Neural cell (in vitro differentiated cells): Measurements from ENCODE around the gene LRRC74B. TPM values are rescaled to one million over a fixed set of nuclear protein-coding genes. Genes with fewer than 3 reads are reported as not detected.

ENCODE experiments used
- H2AFZ ChIP-seq: fragments of 200-600, 300-800 bp; sonication (generic), shearing (Covaris generic); 2 replicates; pipeline ENCODE4 v1.6.0; 2014; ENCODE audit warnings: low read depth, mild to moderate bottlenecking, antibody characterized with exemption, low read length, moderate library complexity
- H3F3A ChIP-seq: fragments of 200-600 bp; shearing (Covaris generic); 2 replicates; pipeline ENCODE4 v1.6.1; 2016; ENCODE audit warnings: mild to moderate bottlenecking, moderate library complexity, mixed read lengths, antibody characterized with exemption, low read length; ENCODE audit not compliant: insufficient read depth, poor library complexity, severe bottlenecking
- H3K27ac ChIP-seq: fragments of 200-600, 300-800 bp; sonication (generic), shearing (Covaris generic); 2 replicates; pipeline ENCODE4 v1.5.1; 2014; ENCODE audit warnings: mild to moderate bottlenecking, low read length, moderate library complexity
- H3K27me3 ChIP-seq: fragments of 300-800, 200-600 bp; sonication (generic), shearing (Covaris generic); 2 replicates; pipeline ENCODE4 v1.6.0; 2014; ENCODE audit warnings: mild to moderate bottlenecking, low read depth, low read length, moderate library complexity; ENCODE audit not compliant: insufficient read depth
- H3K36me3 ChIP-seq: fragments of 300-800, 200-600 bp; sonication (generic), shearing (Covaris generic); 2 replicates; pipeline ENCODE4 v1.5.1; 2014; ENCODE audit warnings: mild to moderate bottlenecking, antibody characterized with exemption, low read length, moderate library complexity; ENCODE audit not compliant: insufficient read depth
- H3K4me2 ChIP-seq: fragments of 300-800, 200-600 bp; sonication (generic), shearing (Covaris generic); 2 replicates; pipeline ENCODE4 v1.6.0; 2014; ENCODE audit warnings: mild to moderate bottlenecking, low read length
- H3K4me3 ChIP-seq: fragments of 300-800, 200-600 bp; sonication (generic), shearing (Covaris generic); 2 replicates; pipeline ENCODE4 v1.5.1; 2014; ENCODE audit warnings: mild to moderate bottlenecking, low read length, moderate library complexity
- H3K79me2 ChIP-seq: fragments of 200-600 bp; shearing (Covaris generic); replicated peaks from 2 replicates; pipeline ENCODE4 v1.6.0; 2014; ENCODE audit warnings: mild to moderate bottlenecking, low read length, moderate library complexity; ENCODE audit not compliant: insufficient read depth
- H3K9ac ChIP-seq: fragments of 300-800, 200-600 bp; sonication (generic), shearing (Covaris generic); 2 replicates; pipeline ENCODE4 v1.6.1; 2016; ENCODE audit warnings: mild to moderate bottlenecking, low read length, mixed read lengths
- H3K9me2 ChIP-seq: fragments of 200-600 bp; shearing (Covaris generic); 2 replicates; pipeline ENCODE4 v1.6.1; 2016; ENCODE audit warnings: mild to moderate bottlenecking, low read length, mixed read lengths; ENCODE audit not compliant: insufficient read depth
- H3K9me3 ChIP-seq: fragments of 200-600, 300-800 bp; sonication (generic), shearing (Covaris generic); 2 replicates; pipeline ENCODE4 v1.6.1; 2016; ENCODE audit warnings: mild to moderate bottlenecking, mixed run types, low read length, moderate library complexity, mixed read lengths
- H4K20me1 ChIP-seq: fragments of 200-600 bp; shearing (Covaris generic); 2 replicates; pipeline ENCODE4 v1.6.1; 2016; ENCODE audit warnings: mild to moderate bottlenecking, mixed run types; ENCODE audit not compliant: insufficient read depth
- EP300 ChIP-seq: fragments of 450-650 bp; conservative IDR thresholded peaks from 2 replicates; pipeline ENCODE4 v1.6.1; 2014; ENCODE audit warnings: antibody characterized with exemption, mild to moderate bottlenecking, moderate library complexity; ENCODE audit not compliant: poor library complexity, severe bottlenecking
- EZH2 ChIP-seq: fragments of 200-600, 300-800 bp; shearing (Covaris generic), sonication (generic); IDR thresholded peaks from 2 replicates; pipeline ENCODE4 v1.6.1; 2014; ENCODE audit warnings: antibody characterized with exemption, low read length, borderline replicate concordance, mild to moderate bottlenecking; ENCODE audit not compliant: insufficient read depth, poor library complexity, severe bottlenecking
- MXI1 ChIP-seq: fragments of 450-650 bp; conservative IDR thresholded peaks from 2 replicates; pipeline ENCODE4 v1.6.1; 2014; ENCODE audit warnings: antibody characterized with exemption, mild to moderate bottlenecking; ENCODE audit not compliant: poor library complexity, severe bottlenecking
- POLR2AphosphoS5 ChIP-seq: IDR thresholded peaks from 2 replicates; pipeline ENCODE4 v1.6.1; 2012
- RAD21 ChIP-seq: fragments of 450-650 bp; conservative IDR thresholded peaks from 2 replicates; pipeline ENCODE4 v1.6.1; 2014; ENCODE audit warnings: antibody characterized with exemption, mild to moderate bottlenecking, moderate library complexity
- SMC3 ChIP-seq: fragments of 450-650 bp; conservative IDR thresholded peaks from 2 replicates; pipeline ENCODE4 v1.6.1; 2014; ENCODE audit warnings: antibody characterized with exemption, mild to moderate bottlenecking, moderate library complexity; ENCODE audit not compliant: poor library complexity
- TAF1 ChIP-seq: IDR thresholded peaks from 2 replicates; pipeline ENCODE4 v1.6.1; 2012; ENCODE audit warnings: low read depth
- polyA plus RNA-seq: library from polyadenylated mRNA; depleted of rRNA; stranded (reverse); fragments of >200 nt; gene quantifications from 2 replicates; pipeline ENCODE4 v1.2.3, GENCODE V29; 2014
- TF ChIP-seq, protein P1 (sequence below): IDR thresholded peaks from 2 replicates; pipeline ENCODE4 v1.6.1; 2012; ENCODE audit warnings: borderline replicate concordance
- TF ChIP-seq, protein P2 (sequence below): fragments of 450-650 bp; IDR thresholded peaks from 2 replicates; pipeline ENCODE4 v1.5.1; 2014; ENCODE audit warnings: antibody characterized with exemption, mild to moderate bottlenecking, moderate library complexity; ENCODE audit not compliant: poor library complexity, severe bottlenecking

The LRRC74B gene
- polyA plus RNA-seq, 1 donor from 2014 or later: not detected

GRCh38 chr22:21075516-21076138 lies 29.9 kb downstream of the LRRC74B start:
- Histone ChIP-seq H3K9me3 (no peaks in the 10 kb centered on the region), H2AFZ (no peak overlapping the region), H3K9ac (no peak overlapping the region), H4K20me1 (no peaks in the 10 kb centered on the region), H3K36me3 (no peaks in the 10 kb centered on the region), H3F3A (no peaks in the 10 kb centered on the region), H3K79me2 (no peaks in the 10 kb centered on the region), H3K4me3 (no peak overlapping the region), H3K4me2 (no peak overlapping the region), H3K27ac (no peak overlapping the region), H3K9me2 (no peaks in the 10 kb centered on the region), H3K27me3 (no peaks in the 10 kb centered on the region)
- TF ChIP-seq MXI1 (no peak), POLR2AphosphoS5 (no peak), EP300 (no peak), TAF1 (no peak), RAD21 (no peak), SMC3 (no peak), EZH2 (no peak)
- TF ChIP-seq, protein P1, sequence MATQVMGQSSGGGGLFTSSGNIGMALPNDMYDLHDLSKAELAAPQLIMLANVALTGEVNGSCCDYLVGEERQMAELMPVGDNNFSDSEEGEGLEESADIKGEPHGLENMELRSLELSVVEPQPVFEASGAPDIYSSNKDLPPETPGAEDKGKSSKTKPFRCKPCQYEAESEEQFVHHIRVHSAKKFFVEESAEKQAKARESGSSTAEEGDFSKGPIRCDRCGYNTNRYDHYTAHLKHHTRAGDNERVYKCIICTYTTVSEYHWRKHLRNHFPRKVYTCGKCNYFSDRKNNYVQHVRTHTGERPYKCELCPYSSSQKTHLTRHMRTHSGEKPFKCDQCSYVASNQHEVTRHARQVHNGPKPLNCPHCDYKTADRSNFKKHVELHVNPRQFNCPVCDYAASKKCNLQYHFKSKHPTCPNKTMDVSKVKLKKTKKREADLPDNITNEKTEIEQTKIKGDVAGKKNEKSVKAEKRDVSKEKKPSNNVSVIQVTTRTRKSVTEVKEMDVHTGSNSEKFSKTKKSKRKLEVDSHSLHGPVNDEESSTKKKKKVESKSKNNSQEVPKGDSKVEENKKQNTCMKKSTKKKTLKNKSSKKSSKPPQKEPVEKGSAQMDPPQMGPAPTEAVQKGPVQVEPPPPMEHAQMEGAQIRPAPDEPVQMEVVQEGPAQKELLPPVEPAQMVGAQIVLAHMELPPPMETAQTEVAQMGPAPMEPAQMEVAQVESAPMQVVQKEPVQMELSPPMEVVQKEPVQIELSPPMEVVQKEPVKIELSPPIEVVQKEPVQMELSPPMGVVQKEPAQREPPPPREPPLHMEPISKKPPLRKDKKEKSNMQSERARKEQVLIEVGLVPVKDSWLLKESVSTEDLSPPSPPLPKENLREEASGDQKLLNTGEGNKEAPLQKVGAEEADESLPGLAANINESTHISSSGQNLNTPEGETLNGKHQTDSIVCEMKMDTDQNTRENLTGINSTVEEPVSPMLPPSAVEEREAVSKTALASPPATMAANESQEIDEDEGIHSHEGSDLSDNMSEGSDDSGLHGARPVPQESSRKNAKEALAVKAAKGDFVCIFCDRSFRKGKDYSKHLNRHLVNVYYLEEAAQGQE: no peak
- TF ChIP-seq, protein P2, sequence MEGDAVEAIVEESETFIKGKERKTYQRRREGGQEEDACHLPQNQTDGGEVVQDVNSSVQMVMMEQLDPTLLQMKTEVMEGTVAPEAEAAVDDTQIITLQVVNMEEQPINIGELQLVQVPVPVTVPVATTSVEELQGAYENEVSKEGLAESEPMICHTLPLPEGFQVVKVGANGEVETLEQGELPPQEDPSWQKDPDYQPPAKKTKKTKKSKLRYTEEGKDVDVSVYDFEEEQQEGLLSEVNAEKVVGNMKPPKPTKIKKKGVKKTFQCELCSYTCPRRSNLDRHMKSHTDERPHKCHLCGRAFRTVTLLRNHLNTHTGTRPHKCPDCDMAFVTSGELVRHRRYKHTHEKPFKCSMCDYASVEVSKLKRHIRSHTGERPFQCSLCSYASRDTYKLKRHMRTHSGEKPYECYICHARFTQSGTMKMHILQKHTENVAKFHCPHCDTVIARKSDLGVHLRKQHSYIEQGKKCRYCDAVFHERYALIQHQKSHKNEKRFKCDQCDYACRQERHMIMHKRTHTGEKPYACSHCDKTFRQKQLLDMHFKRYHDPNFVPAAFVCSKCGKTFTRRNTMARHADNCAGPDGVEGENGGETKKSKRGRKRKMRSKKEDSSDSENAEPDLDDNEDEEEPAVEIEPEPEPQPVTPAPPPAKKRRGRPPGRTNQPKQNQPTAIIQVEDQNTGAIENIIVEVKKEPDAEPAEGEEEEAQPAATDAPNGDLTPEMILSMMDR: no peak

DNA sequence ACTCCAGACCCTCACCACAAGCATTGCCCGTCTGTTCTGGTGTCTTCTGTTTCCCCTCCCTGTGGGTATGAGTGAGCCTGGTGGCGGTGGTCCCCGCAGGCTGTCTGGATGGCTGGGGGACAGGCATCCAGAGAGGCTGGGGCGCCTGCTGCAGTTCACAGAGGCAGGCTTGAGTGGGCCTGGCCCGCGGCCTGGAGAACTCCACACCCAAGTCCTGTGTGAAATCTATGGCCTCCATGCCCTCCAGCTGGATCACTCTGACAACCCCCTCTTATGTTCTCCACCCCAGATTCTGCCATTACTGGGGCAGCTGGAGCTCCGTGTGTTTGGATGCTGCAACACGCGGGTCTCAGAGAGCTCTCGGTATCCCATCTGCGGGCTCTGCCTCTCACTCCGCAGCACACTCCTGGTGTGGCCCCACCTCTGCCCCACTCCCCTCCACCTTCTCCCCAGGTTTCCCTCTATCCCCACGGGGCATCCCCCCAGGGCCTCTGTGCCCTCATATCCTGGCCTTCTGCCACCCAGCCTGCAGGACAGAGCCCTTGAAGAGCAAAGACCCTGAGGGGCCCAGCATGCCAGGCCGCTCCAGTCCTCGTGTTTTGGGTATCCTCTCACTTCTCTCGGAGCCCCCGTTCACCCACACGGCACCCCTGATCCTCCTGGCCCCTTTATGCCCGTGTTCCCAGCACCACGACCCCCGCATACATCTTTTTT lies 31.3 kb downstream of the LRRC74B start:
- no peak overlapping the region for H3K9ac ChIP-seq
- H3K27me3 ChIP-seq: no peaks in the 10 kb centered on the region
- no peak overlapping the region for H3K4me3 ChIP-seq
- TF ChIP-seq POLR2AphosphoS5: no peak
- TF ChIP-seq EZH2: no peak
- TF ChIP-seq SMC3: no peak
- TF ChIP-seq RAD21: no peak
- no peak for TF ChIP-seq EP300
- no peak for TF ChIP-seq MXI1
- TF ChIP-seq, protein P1: no peak
- no peak for TF ChIP-seq TAF1
- TF ChIP-seq, protein P2: no peak
- no peaks in the 10 kb centered on the region for H3K36me3 ChIP-seq
- no peak overlapping the region for H3K4me2 ChIP-seq
- H3K9me3 ChIP-seq: no peaks in the 10 kb centered on the region
- H3K27ac ChIP-seq: no peak overlapping the region
- H3K9me2 ChIP-seq: no peaks in the 10 kb centered on the region
- no peak overlapping the region for H2AFZ ChIP-seq
- H3K79me2 ChIP-seq: no peaks in the 10 kb centered on the region
- H4K20me1 ChIP-seq: no peaks in the 10 kb centered on the region
- no peaks in the 10 kb centered on the region for H3F3A ChIP-seq
